HG03135 (cell line): Measurements from ENCODE around the gene MICAL3.

ENCODE experiments used
- ATAC-seq: cut with Tn5 transposase; IDR thresholded peaks from one replicate; pipeline ENCODE4 v1.9.1; 2021; ENCODE audit warnings: mild to moderate bottlenecking, moderate library complexity; ENCODE audit not compliant: unreplicated experiment

Gene MICAL3

DNA sequence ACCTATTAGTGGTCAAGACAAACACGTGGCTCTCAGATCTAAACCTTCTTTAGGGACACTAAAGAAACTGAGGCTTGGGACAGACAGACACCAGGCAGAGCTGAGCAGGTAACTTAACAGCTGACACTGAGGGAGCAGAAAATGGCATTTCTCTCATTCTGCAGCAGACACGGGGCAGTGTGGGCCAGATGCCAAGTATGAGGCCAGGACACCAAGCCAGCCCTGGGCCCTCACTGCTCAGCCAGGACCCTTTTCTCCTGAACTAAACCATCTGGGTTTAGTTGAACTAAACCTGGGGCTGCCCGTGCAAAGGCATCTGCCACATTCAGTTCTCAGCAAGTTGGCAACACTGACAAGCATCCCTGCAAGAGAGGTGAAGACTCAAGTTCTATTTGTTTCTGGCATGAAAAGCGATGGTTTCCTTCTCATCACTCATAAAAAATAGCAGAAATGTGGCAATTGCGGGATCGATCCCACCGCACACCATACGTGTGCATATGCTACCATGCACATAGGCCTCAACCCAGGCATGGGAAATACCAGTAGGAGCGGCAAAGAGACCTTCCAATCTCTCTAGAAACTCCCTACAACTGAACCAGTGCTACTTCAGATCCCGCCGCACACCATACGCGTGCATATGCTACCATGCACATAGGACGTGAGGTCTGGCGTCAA lies 150.0 kb downstream of the MICAL3 start:
- ATAC-seq: no peak

DNA sequence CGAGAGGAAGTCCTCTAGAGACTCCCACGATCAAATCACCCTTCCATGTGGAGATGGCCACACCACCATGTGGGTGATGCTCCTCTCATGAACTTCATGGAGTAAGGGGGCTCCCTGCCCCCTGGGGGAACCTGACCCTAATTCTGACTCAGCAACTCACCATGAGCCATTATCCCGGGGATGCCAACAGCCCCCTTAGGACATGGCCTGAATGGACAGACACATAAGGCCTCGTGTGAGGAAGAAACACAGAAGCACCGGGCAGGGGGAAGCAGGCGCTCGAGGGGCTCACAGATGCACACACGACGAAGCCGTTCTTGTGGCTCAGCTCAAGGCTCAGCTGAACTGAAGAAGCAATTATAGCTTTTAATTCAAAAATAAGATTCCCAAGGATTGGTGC lies 150.6 kb downstream of the MICAL3 start:
- ATAC-seq: no peak

DNA sequence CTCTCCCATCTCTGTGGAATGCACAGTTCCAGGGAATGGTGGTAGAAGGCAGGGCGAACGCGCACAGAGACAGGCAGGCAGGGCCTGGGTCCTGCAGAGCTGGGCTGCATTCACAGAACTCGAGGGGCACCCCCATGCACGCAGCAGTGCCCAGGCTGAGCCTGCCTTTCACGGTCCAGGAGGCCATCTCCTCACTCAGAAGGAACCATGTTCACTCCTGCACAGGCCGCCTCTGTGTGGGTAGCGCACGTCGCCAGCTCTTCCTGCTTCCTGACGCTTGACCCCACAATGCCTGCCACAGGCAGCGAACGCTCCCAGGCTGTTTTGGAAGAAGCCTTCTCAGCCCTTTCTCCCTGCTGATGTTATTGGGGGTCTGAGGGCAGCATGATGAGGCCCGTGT lies 151.2 kb downstream of the MICAL3 start:
- no peak for ATAC-seq

DNA sequence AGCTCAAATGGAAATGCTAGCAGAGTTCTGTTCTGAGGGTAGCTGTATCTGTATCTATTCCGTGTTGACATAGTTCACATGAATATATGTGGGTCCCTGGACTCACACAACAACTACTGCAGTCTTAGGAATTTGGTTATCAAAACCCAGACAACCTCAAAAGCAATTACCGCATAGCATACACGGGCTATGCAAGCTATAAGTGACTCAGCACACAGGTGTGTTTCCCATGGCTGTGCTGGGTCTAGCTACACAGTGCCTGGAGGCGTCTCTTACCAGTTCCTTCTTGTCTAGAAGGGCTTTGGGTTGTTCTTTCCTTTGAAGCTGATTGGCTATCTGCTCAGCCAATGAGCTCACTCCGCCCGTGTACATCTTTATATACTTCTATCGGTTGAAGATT lies 151.9 kb downstream of the MICAL3 start:
- ATAC-seq: no peak

DNA sequence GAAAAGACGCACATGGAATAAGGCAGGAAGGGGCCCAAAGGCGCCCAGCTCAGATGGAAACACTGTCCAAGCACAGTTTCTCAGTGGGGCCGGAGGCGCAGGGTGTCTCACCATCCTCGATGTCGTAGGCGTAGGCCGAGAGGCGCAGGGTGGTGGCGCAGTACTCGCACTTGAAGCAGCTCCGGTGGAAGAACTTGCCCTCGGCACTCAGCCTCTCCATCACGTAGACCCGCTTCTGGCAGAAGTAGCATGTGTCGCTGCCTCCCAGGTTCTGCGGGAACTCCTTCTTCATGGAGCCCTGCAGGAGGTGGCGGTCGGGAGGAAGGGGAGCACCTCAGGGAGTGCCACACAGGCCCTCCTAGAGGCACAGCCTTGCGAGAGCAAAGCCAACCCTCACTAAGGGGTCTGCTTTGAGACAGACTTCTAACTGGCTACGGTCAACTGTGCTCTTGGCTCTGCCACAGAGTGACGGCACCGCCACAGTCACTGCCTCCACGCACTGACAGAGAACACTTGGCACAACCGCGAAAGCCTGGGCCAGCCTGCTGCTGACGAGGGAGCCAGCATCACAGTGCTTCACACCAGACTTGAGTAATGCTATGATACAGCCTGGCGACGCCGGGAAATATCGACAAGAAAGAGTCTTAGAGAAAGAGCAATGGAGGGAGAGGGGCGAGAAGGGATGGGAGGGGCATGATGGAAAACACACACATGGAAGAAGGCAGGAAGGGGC lies 152.5 kb downstream of the MICAL3 start:
- ATAC-seq: no peak

DNA sequence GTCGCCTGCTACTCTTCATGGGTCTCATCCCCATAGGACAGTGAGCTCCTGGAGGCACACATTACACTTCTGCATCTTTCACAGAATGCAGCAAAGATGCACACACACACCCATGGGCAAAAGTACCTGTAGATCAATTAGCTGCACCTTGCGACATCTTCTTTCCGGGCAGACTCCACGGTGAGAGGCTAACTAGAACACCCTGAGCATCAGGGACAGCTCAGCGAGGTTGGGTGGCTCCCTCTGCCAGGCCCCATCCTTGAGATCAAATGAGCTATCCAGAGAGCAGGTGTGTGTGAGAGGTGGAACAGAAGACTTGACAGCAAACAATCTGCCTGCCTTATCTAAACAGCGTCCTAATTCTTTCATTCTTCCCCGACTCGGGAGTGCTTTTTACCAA lies 154.0 kb downstream of the MICAL3 start:
- ATAC-seq: no peak

DNA sequence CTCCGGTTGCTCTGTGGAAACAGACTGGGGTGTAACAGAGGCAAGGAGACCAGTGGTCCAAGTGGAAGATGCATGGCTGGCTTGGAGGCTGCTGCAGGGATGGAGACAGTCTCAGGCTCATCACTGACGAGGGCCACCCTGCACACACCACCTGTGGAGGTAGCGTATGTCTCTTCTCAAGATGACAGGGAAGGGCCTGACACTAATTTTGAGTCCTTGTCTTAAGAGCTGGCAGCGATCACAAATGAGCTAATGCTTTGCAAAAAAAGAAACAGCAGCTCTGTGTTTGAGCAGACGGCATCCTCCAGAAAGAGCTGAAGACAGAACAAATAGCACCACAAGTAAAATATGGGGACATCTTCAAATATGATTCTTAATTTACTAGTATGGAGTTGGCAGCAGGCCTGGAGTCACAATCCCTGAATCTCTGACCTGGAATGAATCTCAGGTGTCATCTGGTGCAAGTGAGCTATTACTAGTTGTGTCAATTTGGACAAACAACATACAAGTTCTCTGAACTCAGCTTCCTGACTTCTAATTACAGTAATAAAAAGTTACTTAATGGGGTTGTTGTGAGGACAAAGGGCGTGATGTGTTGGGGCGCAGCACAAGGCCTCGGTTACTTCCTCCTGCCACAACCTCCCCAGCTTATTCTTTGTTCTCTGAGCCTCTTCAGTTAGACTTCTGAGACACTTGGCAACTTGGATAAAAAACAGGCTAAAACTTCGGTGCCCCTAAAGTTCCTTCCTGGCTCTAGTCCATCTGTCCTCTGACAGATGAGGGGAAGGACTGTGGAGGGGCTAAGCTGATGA lies 154.9 kb downstream of the MICAL3 start:
- ATAC-seq: no peak

DNA sequence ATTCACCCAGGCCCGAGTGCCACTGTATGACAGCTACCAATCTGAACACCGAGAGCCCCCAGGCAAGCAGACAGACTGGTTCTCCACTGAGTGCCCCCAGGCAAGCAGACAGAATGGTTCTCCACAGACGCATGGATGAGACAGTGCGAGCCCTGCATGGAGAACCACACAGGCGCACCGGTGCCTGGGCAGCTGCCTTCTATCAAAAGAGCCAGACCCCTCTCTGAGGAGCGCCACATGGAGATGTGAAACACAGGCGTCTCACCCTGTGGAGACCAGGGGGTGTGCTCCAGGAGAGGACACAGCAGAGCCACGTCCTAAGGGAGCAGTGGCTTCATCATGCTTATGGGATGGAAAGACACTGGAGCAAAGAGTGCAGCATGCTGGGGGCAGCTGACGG lies 155.6 kb downstream of the MICAL3 start:
- ATAC-seq: no peak

DNA sequence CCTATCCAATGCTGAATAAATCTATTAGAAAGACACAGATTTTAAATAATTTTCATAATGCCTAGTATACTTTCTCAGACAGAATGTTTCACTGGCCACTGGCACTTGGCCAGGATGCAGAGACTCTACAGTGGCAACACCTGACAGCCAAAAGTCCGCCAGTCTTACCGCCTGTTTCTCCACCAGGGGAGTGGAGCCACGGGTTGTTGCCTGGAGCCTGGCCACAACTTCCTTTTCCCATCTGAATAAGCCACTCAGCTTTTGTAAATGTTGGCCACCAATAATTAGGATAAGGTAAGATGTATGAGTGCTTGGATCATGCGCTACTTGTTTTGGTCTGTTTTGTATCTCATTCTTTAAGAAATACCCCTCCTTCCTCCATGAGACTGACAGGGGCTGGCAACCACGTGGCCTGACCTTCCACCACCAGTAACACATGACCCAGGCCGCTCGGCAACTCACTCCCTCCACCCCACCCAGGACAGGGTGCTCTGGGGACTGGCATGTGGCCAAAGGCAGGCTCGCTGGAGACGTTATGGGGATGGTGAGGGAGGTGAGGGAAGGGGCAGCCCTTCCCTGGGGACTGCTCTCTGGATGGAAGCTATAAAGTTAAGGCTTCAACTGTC lies 157.1 kb downstream of the MICAL3 start:
- no peak for ATAC-seq

DNA sequence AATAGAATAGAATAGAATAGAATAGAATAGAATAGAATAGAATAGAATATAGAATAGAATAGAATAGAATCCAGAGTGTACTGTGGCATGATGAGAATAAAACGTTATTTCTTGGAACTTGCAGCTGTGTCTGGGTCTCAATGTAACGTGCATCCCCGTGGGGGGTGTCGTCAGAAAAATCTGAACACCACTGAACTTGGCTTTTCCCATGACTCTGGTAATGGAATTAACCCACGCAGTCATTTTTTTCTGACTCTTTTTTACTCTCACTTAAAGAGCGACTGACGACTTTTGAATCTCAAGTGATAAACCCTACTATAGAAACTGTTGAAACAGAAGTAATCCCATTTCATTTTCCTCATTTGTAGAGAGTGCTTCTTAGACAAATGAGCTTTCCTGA lies 157.7 kb downstream of the MICAL3 start:
- ATAC-seq: no peak

DNA sequence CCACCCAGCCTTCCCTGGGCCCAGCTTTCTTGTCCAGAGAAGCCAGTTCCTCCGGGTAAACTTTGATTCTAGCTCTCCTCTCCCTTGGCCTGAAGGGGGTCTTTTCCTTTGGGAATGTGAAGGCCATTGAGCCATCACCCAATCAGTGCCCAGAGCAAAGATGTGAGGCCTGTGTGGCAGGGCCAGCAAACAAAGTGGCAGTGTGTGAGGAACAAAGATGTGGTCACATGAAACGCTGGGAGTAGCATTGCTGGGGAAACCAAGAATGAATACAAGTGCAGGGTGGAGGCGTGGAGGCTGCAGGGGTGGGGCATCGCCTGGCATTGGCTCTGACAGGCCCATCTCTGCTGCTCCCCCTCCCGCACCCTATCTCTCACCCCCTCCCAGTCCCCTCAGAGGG lies 158.2 kb downstream of the MICAL3 start:
- no peak for ATAC-seq

DNA sequence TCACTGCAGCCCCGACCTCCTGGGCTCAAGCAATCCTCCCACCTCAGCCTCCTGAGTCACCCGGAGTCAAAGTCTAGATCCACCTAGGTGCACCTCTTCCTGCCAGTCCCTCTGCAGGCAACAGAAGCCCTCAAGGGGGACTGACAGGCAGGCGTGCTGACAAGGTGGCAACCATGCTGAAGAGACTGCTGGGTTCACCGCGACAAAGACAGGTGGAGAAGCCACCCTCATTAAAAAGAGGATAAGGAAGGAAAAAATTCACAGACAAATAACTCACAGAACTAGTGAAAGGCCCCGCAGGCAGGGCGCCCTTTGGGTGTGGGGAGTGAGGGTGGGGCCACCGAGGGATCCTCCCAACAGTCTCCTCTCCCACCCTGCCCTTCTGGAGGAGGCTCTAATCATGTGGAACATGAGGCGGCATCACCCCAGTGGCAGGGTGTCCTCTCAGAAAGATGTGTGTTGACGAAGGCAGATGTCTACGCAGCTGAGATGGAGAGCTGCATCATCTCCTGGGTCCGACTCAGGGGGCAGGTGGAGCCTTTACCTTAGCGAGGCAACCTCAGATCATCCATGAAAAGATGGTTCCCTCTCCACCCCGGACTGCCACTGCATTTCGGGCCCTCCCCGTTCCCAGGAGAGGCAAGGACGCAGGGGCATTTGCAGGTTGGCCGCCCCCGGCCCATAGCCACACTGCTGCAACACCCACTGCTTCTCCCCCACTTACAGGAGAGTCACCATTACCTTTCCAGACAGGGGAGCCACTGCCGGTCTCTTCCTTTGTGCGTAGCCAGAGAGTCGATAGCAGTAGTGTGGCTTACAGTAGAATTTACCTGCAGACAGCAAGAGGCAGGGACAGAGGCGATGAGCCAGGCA lies 158.9 kb downstream of the MICAL3 start:
- no peak for ATAC-seq

DNA sequence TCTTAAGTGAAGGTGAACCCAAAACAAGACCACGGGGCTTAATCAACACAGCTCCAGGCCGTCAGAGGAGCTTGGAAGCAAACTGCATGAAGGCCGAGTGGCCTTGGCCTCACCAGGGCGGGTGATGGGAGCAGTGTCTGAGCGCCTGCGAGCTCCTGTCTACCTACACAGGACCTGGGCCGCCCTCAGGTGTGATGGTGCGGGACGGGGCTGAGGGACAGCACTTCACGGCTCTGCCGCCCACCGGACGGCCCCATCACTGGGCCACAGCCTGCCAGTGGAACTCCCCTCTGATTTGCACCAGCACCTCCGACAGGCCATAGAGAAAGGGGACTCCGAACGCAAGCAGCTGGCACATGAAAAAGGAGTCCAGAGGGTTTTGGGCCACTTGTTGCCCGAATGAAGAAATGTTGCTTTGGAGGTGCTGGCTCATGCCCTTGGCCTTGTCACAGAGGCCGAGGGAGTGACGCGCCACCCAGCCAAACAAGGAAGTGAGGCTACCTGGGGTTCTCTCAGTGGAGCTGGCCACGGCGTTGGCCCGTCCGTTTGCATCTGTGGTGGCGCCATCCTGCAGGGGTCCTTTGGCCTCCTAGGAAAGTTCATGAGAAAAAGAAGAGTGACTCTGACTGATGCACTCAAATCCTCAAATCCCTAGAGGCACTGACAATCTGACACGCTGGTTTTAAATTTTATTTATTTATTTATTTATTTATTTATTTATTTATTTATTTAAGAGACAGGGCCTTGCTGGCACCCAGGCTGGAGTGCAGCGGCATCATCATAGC lies 159.8 kb downstream of the MICAL3 start:
- ATAC-seq: no peak

DNA sequence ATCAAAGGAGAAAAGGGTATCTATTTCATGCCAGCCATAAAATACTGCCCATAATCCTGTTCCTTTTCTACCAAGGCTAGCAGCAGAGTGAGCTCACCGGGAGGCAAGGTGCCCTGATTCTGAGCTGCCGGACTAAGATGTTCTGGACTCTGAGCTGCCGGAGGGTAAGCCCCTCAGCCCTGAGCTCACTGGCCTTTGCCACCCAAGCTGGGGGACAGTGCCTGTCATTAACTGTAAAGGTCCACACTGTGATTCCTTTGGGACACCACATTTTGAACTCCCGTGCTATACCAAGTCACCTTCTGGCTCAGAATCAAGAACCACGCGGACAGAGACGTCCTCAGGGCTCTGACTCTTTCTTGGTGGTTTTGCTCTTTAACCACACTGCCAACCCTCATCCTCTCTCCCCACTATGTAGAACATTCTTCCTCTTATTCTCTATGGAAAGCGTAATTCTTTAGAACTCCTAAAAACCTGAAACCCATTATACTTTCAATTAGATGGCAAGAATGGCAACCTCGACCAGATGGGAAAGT lies 161.6 kb downstream of the MICAL3 start:
- ATAC-seq: no peak

DNA sequence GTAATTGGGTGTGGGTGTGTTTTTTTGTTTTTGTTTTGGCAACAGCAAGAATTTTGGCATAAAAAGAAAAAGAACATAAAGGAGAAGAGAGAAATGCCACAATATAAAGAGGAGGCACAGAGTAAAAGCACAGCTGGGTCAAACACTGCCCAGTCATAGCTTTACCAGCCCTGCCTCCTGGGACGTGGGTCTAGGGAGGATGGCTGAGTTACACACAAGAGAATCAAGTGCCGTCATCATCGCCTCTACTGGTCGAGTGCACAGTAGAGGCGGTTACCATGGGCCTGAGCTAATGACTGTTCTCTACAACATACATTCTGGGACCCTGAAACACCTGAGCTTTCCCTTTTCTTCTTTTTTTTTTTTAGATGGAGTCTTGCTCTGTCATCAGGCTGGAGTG lies 162.5 kb downstream of the MICAL3 start:
- no peak for ATAC-seq

DNA sequence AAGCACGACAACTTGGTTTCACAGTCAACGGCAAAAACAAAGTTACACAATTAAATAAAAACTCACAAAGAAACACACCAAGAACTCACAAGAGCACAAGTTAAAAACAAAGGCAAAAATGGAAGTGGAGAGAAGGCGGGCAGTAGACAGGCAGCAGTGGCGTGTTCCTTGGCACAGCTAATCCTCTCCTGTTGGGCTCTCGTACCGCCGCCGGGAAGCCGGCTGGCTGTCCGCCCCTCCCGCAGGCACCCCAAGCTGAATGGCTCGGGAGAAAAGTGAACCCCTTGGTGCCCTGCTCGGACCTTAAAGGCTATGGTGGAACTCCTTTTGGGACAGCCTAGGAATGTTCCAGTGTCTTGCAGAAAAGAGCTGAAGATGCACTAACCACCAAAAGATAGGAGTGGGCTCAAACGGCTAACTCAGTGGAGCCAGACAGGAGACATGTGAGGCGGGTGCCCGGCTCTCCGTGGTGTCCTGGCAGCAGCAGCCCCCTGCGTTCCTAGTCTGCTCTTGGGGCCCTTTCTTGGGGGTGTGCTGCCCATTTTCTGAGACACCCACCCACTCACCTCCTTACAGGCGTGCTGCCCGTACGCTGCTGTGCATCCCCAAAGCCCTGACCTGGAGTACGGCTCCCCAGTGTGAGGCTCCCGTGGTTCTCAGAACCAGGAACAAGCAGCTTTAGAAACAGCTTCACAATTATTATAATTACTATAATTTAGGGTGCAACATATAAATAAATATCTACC lies 164.0 kb downstream of the MICAL3 start:
- ATAC-seq: no peak

DNA sequence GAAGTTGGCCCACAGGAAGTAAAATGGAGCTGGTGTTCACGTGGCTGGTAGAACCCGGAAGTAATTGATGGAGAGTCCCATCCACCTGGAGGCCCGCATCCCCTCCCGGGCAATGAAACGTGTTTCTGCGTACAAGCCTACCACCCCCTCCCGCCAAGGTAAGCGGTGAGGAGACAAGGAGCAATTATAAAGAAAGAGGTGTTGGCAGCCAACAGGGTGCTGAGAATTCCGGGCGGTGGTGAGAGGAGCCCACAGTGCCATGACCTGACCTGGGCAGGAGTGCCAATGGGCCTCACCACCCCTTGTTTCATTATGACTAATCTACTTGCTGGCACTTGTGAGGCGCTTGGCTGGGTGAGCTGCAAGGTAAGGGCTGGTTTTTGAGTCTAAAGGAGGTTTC lies 166.3 kb downstream of the MICAL3 start:
- ATAC-seq: no peak

DNA sequence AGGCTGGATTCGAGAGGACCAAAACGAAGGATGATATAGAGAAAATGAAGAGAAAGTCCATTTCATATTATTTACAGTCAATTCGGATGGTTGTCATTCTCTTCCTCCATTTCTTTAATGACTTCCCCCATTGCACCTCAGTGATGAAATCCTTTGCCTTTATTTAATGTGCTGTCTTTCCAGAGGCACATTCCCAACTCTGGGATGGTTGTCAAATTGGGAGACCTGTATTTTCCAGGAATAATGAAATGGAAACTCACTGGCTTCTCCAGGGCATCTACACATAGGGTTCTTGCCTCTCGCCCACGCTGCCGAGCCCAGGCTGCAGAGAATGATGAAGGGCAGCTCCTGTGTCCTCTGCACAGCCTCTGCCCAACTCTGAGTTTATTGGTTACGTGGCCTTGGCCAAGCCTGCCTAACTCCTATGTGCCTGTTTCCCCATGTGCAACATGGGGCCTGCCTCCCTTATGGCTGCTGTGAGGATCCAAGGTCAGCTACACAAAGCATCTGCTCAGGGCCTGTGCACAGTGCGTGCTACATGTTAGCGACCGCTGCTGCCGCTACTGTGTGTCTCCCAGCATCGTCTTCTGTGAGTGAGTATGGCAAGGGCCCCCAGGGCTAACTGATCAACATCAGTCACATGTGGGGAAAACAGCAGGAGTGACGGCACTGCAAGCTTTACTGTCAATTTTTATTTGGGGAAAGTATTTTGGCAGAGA lies 168.6 kb downstream of the MICAL3 start:
- no peak for ATAC-seq
